ENCODE data around the gene ARRDC2. TPM values are rescaled to one million over a fixed set of nuclear protein-coding genes. Genes with fewer than 3 reads are reported as not detected.

Gene ARRDC2
- total and polyA plus RNA-seq, 10 of the 15 experiments (the other 5 are each of a cell fraction or from before 2014, with no cell fraction given), result 0.48 to 10.1 (median 4.8) TPM

DNA sequence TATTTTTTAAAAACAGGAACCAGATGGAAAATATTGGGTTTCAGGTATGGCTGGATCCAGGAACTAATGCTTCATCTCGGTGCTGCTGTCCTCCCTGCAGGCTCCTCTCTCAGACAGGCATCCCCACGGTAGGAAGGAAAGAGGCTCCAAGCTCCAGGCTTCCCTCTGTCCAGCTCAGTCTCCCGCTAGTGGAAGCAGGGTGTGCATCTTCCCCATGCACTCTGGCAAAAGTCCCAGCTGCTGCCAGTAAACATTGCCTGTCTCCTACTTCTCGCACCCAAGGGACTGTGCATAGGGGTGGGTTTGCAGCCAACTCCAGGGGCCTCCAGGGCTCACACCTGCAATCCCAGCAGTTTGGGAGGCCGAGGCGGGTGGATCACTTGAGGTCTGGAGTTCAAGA lies 49.6 kb downstream of the ARRDC2 start:
- Histone ChIP-seq H2AFZ (ENCODE audit: control insufficient read depth, low read depth, low read length) (no peak overlapping the region), H4K20me1 (ENCODE audit: control insufficient read depth, insufficient read depth) (no peaks in the 10 kb centered on the region), H3K4me1 (ENCODE audit: control insufficient read depth, insufficient read depth, low read length) (peaks cover 2% of the 10 kb centered on the region; the same call in 1 of the 2 replicates), H3K4me2 (ENCODE audit: control insufficient read depth, insufficient read depth) (no peak overlapping the region), H3K9me3 (replicated peaks; ENCODE audit: control insufficient read depth, insufficient read depth, low read length) (no peaks in the 10 kb centered on the region), H3K79me2 (ENCODE audit: control insufficient read depth, insufficient read depth, low read length) (no peaks in the 10 kb centered on the region), H3K36me3 (ENCODE audit: control insufficient read depth in 2 of 2, insufficient read depth in 2 of 2, low read length in 1 of 2) (no peaks in the 10 kb centered on the region; a peak in 1 of 4 replicates), H3K9ac (ENCODE audit: control insufficient read depth, insufficient read depth, low read length) (no peak overlapping the region), H3K4me3 (no peak overlapping the region), H3K27me3 (replicated peaks in 1 of 2; ENCODE audit: control insufficient read depth in 2 of 2, insufficient read depth in 2 of 2, low read length in 1 of 2) (no peaks in the 10 kb centered on the region; a peak in 1 of 4 replicates), H3K27ac (ENCODE audit: control insufficient read depth, insufficient read depth) (no peak overlapping the region)
- in situ Hi-C loops (cut with MboI) (loop anchor here (5.0 kb wide), 1 partner anchor 40 kb away; no protein-coding TSS in a partner anchor), intact Hi-C loops (cut with micrococcal nuclease; ENCODE audit: unreplicated experiment) (no loop called here)
- ATAC-seq (no peak), FAIRE-seq (no peak), DNase-seq (ENCODE audit: low read depth, low spot score) (no peak)
- no TSS peak for BruUV-seq (replicated peaks)
- RAD21 ChIA-PET (ENCODE audit: unreplicated experiment), result interaction anchor here (0.9 to 1.5 kb wide), 3 partner anchors 50 to 119 kb away, joined by 3 to 7 read pairs (median 4); partner anchors contain the start of gene ARRDC2
- POLR2A ChIA-PET, result interaction anchor here (0.6 to 1.0 kb wide), 2 partner anchors 55 to 58 kb away, joined by 3 read pairs; no protein-coding TSS in a partner anchor
- 72% methylated on average over 6 of the region's 6 CpGs for WGBS (ENCODE audit: insufficient coverage, insufficient replicate concordance, low lambda C conversion rate, missing lambda C conversion rate)
- SMC1A ChIA-PET (ENCODE audit: uncharacterized antibody, unreplicated experiment), result interaction anchor here (0.9 to 2.9 kb wide), 5 partner anchors 43 to 125 kb away, joined by 3 to 10 read pairs (median 4); partner anchors contain the start of genes ARRDC2 and CCDC124
- CTCF ChIA-PET, result interaction anchor here (0.6 to 7.7 kb wide), 14 partner anchors 13 to 273 kb away, joined by 3 to 81 read pairs (median 4); partner anchors contain the start of gene ARRDC2
- TF ChIP-seq YY1 (IDR thresholded peaks at IDR 0.05; ENCODE audit: low read depth, low read length) (no peak), NR2C1 (IDR thresholded peaks at IDR 0.05) (no peak), JUND (IDR thresholded peaks at IDR 0.05; ENCODE audit: low read depth, low read length) (no peak), SUPT20H (IDR thresholded peaks at IDR 0.05; ENCODE audit: borderline replicate concordance, control insufficient read depth, low read depth, low read length) (no peak), EED (IDR thresholded peaks at IDR 0.05; ENCODE audit: low read depth) (no peak), BCL11A (IDR thresholded peaks at IDR 0.05; ENCODE audit: low read depth, low read length) (no peak), NFYB (IDR thresholded peaks at IDR 0.05; ENCODE audit: insufficient read depth, low read depth, low read length) (no peak), NFXL1 (IDR thresholded peaks at IDR 0.05; ENCODE audit: borderline replicate concordance) (no peak), MEF2A (IDR thresholded peaks at IDR 0.05; ENCODE audit: insufficient read depth, low read depth, low read length) (no peak), HCFC1 (IDR thresholded peaks at IDR 0.05; ENCODE audit: low read length) (no peak), SPI1 (IDR thresholded peaks at IDR 0.05; ENCODE audit: borderline replicate concordance, insufficient read depth, low read depth, low read length) (no peak), FOXM1 (IDR thresholded peaks at IDR 0.05; ENCODE audit: low read depth, low read length) (no peak), MTA3 (IDR thresholded peaks at IDR 0.05; ENCODE audit: borderline replicate concordance, low read length) (no peak), SIX5 (IDR thresholded peaks at IDR 0.05; ENCODE audit: low read depth, low read length, severe bottlenecking) (no peak), MYC (IDR thresholded peaks at IDR 0.05; ENCODE audit: insufficient read depth, insufficient read length, insufficient replicate concordance, low read length, severe bottlenecking) (no peak)
- TF ChIP-seq, protein P1, sequence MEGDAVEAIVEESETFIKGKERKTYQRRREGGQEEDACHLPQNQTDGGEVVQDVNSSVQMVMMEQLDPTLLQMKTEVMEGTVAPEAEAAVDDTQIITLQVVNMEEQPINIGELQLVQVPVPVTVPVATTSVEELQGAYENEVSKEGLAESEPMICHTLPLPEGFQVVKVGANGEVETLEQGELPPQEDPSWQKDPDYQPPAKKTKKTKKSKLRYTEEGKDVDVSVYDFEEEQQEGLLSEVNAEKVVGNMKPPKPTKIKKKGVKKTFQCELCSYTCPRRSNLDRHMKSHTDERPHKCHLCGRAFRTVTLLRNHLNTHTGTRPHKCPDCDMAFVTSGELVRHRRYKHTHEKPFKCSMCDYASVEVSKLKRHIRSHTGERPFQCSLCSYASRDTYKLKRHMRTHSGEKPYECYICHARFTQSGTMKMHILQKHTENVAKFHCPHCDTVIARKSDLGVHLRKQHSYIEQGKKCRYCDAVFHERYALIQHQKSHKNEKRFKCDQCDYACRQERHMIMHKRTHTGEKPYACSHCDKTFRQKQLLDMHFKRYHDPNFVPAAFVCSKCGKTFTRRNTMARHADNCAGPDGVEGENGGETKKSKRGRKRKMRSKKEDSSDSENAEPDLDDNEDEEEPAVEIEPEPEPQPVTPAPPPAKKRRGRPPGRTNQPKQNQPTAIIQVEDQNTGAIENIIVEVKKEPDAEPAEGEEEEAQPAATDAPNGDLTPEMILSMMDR (IDR thresholded peaks at IDR 0.05 in 2 of 3, conservative IDR thresholded peaks at IDR 0.05 in 1 of 3; ENCODE audit: control insufficient read depth in 2 of 3, extremely low read depth in 1 of 3, insufficient read depth in 1 of 3, low read depth in 3 of 3, low read length in 3 of 3), result no peak
- TF ChIP-seq, protein P2, sequence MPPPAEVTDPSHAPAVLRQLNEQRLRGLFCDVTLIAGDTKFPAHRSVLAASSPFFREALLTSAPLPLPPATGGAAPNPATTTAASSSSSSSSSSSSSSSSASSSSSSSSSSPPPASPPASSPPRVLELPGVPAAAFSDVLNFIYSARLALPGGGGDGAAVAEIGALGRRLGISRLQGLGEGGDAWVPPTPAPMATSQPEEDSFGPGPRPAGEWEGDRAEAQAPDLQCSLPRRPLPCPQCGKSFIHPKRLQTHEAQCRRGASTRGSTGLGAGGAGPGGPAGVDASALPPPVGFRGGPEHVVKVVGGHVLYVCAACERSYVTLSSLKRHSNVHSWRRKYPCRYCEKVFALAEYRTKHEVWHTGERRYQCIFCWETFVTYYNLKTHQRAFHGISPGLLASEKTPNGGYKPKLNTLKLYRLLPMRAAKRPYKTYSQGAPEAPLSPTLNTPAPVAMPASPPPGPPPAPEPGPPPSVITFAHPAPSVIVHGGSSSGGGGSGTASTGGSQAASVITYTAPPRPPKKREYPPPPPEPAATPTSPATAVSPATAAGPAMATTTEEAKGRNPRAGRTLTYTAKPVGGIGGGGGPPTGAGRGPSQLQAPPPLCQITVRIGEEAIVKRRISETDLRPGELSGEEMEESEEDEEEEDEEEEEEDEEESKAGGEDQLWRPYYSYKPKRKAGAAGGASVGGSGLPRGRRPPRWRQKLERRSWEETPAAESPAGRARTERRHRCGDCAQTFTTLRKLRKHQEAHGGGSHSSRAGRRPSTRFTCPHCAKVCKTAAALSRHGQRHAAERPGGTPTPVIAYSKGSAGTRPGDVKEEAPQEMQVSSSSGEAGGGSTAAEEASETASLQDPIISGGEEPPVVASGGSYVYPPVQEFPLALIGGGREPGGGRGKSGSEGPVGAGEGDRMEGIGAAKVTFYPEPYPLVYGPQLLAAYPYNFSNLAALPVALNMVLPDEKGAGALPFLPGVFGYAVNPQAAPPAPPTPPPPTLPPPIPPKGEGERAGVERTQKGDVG (CRISPR knock-in tag; IDR thresholded peaks at IDR 0.05), result no peak

Measured in GM12878 (cell line).